Measurements from ENCODE around the gene RPL38.

RPL38 gene

GRCh38 chr17:74170924-74171323 is 32.6 kb upstream of the RPL38 start:
- no peak overlapping the region for H3K4me3 ChIP-seq (ENCODE audit: low read depth, low read length)
- no peak for TF ChIP-seq CTCF (IDR thresholded peaks at IDR 0.05; ENCODE audit: borderline replicate concordance, insufficient read depth, low read depth, low read length)

DNA sequence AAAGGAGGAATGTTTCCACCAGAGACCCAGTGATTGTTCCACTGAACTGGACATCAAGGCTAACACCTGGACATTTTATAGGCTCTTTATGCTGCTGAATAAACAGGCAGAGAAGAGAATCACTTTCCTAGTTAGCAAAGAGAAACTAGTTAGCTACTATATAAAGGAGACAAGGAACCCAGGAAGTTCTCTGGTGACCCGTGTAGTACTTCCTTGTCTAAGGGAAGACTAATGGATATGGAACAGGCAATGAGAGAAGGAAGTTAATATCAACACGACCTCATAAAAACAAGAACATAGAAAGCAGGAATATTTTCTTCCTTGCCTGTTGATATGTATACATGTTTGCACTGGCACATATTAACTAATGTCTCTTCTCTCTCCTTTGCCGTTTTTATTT is 30.8 kb upstream of the RPL38 start:
- TF ChIP-seq CTCF (IDR thresholded peaks at IDR 0.05; ENCODE audit: borderline replicate concordance, insufficient read depth, low read depth, low read length) = no peak

DNA sequence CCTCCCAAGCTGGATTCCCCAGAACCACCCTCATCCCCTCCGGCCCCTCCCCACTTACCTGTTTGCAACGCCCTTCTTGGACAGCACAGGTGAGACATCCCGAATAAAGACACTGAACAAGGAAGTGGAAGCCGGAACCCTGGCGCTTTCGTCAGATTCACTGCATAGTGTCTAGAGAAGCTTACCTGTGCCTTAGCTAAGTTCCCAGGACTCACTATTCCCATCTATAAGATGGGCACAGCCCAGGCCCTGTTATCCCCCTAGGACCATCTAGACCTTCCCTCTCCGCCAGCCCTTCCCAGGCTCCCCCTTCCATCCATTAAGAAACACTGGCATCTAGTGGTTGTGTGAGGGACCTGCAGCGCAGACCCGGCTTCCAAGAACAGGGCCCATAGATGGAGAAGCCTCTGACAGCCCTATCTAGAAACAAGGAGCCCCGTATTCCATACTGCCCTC is 26.9 kb upstream of the RPL38 start:
- peak; percentile 82 for TF ChIP-seq CTCF (IDR thresholded peaks at IDR 0.05; ENCODE audit: borderline replicate concordance, insufficient read depth, low read depth, low read length)
- H3K4me3 ChIP-seq (ENCODE audit: low read depth, low read length) = no peak overlapping the region

More for the DNA sequence above, 30.8 kb upstream of the RPL38 start:
- H3K4me3 ChIP-seq (ENCODE audit: low read depth, low read length) = no peak overlapping the region

- no peak overlapping the region for H3K4me3 ChIP-seq (ENCODE audit: low read depth, low read length)
Observed at GRCh38 chr17:74177018-74177450, 26.4 kb upstream of the RPL38 start.

DNA sequence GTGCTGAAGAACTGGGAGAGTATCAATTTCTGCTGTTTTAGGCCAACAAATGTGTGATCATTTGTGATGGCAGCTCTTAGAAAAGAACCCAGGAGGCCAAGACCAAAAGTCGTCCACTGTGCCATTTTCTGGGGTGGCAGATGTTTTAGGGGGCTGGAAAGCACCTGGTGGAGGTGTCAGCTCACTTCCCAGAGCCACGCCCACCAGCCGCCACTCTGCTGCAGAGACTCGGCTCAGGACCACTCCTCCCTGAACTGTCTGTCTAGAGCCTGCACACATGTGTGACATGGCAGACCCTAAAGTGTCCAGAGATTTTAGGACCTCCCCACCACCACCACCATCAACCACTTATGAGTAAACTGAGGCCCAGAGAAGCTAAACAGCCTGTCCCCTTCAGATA is 23.9 kb upstream of the RPL38 start:
- TF ChIP-seq CTCF (IDR thresholded peaks at IDR 0.05; ENCODE audit: borderline replicate concordance, insufficient read depth, low read depth, low read length) = no peak
- H3K4me3 ChIP-seq (ENCODE audit: low read depth, low read length) = no peak overlapping the region

More at GRCh38 chr17:74177018-74177450, 26.4 kb upstream of the RPL38 start:
- TF ChIP-seq CTCF (IDR thresholded peaks at IDR 0.05; ENCODE audit: borderline replicate concordance, insufficient read depth, low read depth, low read length) = no peak

- no peak overlapping the region for H3K4me3 ChIP-seq (ENCODE audit: low read depth, low read length)
- TF ChIP-seq CTCF (IDR thresholded peaks at IDR 0.05; ENCODE audit: borderline replicate concordance, insufficient read depth, low read depth, low read length) = no peak
Observed at GRCh38 chr17:74180336-74180735, 23.1 kb upstream of the RPL38 start.

GRCh38 chr17:74181341-74181740 is 22.1 kb upstream of the RPL38 start:
- TF ChIP-seq CTCF (IDR thresholded peaks at IDR 0.05; ENCODE audit: borderline replicate concordance, insufficient read depth, low read depth, low read length) = no peak
- H3K4me3 ChIP-seq (ENCODE audit: low read depth, low read length) = no peak overlapping the region
